ENCODE measurements around the gene SSBP3.

SSBP3 gene

DNA sequence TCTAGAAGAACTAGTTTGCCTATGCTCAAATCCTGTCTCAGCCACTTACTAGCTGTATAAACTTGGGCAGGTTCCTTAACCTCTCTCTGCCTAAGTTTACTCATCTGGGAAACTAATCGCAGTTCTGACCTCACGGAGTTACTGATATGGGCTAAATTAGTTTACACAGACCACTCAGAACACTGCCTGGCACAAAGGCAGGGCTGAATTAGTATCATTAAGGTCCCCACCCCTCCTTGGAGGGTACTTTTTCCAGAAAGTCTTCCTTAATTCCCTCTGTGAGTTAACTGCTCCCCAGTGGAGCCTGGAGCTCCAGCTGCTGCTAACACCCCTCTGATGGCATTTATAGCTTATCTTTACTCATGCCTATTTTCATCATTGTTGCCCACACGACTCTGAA, 40.3 kb downstream of the SSBP3 start:
- TF ChIP-seq, protein P1, sequence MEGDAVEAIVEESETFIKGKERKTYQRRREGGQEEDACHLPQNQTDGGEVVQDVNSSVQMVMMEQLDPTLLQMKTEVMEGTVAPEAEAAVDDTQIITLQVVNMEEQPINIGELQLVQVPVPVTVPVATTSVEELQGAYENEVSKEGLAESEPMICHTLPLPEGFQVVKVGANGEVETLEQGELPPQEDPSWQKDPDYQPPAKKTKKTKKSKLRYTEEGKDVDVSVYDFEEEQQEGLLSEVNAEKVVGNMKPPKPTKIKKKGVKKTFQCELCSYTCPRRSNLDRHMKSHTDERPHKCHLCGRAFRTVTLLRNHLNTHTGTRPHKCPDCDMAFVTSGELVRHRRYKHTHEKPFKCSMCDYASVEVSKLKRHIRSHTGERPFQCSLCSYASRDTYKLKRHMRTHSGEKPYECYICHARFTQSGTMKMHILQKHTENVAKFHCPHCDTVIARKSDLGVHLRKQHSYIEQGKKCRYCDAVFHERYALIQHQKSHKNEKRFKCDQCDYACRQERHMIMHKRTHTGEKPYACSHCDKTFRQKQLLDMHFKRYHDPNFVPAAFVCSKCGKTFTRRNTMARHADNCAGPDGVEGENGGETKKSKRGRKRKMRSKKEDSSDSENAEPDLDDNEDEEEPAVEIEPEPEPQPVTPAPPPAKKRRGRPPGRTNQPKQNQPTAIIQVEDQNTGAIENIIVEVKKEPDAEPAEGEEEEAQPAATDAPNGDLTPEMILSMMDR (IDR thresholded peaks at IDR 0.05; ENCODE audit: control insufficient read depth, extremely low read depth, insufficient read depth): no peak
- DNase-seq (ENCODE audit: low read depth): no peak

DNA sequence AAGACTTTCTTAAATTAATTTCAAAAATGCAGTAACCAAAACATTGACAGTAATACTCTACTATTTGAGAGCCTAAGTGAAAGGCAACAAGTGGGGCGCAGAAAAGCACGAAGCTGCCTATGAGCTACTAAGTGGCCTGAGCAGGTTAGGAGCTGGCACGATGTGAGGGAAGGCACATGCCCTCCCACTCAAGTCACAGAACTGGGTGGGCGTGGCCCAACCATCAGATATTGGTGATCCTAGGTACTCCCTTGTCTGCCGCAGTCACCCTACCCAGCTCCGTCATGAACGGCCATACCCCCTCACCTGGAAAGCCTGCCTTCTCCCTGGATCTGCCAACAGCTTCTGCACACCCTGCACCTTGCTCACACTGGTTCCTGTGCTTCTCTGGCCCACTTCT, 40.8 kb downstream of the SSBP3 start:
- no peak for DNase-seq (ENCODE audit: low read depth)
- no peak overlapping the region for H3K4me3 ChIP-seq (ENCODE audit: low read depth, low read length)
- TF ChIP-seq, protein P1 (IDR thresholded peaks at IDR 0.05; ENCODE audit: control insufficient read depth, extremely low read depth, insufficient read depth): no peak

More for the DNA sequence above, 40.3 kb downstream of the SSBP3 start:
- H3K4me3 ChIP-seq (ENCODE audit: low read depth, low read length): no peak overlapping the region

GRCh38 chr1:54364995-54365394, 41.2 kb downstream of the SSBP3 start:
- no peak for DNase-seq (ENCODE audit: low read depth)
- H3K4me3 ChIP-seq (ENCODE audit: low read depth, low read length): no peak overlapping the region
- TF ChIP-seq, protein P1 (IDR thresholded peaks at IDR 0.05; ENCODE audit: control insufficient read depth, extremely low read depth, insufficient read depth): no peak

DNA sequence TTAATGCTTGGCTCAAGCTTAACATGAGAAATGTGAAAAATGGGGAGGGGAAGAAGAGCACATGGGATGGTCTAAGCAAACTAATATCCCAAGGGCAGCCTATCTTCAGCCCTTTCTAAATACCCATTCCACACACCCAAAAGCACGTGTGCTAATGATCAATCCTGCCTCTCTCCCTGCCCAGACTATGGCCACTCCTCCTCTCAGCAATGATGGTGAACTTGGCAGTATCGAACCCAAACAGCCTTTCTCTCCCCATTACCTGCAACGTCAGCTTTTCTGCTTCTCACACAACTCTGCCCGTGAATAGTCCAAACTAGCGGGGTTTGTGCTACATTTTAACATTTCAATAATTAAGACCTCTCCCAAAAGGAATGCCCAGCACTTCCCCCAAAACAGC, 41.6 kb downstream of the SSBP3 start:
- TF ChIP-seq, protein P1 (IDR thresholded peaks at IDR 0.05; ENCODE audit: control insufficient read depth, extremely low read depth, insufficient read depth): no peak
- H3K4me3 ChIP-seq (ENCODE audit: low read depth, low read length): no peak overlapping the region
- DNase-seq (ENCODE audit: low read depth): no peak

- H3K4me3 ChIP-seq (ENCODE audit: low read depth, low read length): no peak overlapping the region
- no peak for DNase-seq (ENCODE audit: low read depth)
- TF ChIP-seq, protein P1 (IDR thresholded peaks at IDR 0.05; ENCODE audit: control insufficient read depth, extremely low read depth, insufficient read depth): no peak
Observed at GRCh38 chr1:54363925-54364324, 42.3 kb downstream of the SSBP3 start.

- TF ChIP-seq, protein P1 (IDR thresholded peaks at IDR 0.05; ENCODE audit: control insufficient read depth, extremely low read depth, insufficient read depth): no peak
Observed at GRCh38 chr1:54362881-54363340, 43.3 kb downstream of the SSBP3 start.

GRCh38 chr1:54361342-54361741, 44.9 kb downstream of the SSBP3 start:
- no peak for DNase-seq (ENCODE audit: low read depth)
- TF ChIP-seq, protein P1 (IDR thresholded peaks at IDR 0.05; ENCODE audit: control insufficient read depth, extremely low read depth, insufficient read depth): no peak
- no peak overlapping the region for H3K4me3 ChIP-seq (ENCODE audit: low read depth, low read length)

More at GRCh38 chr1:54362881-54363340, 43.3 kb downstream of the SSBP3 start:
- H3K4me3 ChIP-seq (ENCODE audit: low read depth, low read length): no peak overlapping the region
- DNase-seq (ENCODE audit: low read depth): no peak
